HCT116 (cell line): ENCODE measurements around the gene KNDC1. TPM values are rescaled to one million over a fixed set of nuclear protein-coding genes. Genes with fewer than 3 reads are reported as not detected.

Source experiments
- ATAC-seq: fragments of 200-7000 bp; cut with Tn5 transposase; 2 replicates; pipeline ENCODE4 v1.9.1; 2020; ENCODE audit warnings: mild to moderate bottlenecking, moderate library complexity
- BruUV-seq: library from RNA; stranded (reverse); fragments of 400-500 nt; replicated peaks from 2 replicates; lab custom pipeline; 2021; lab: Mats Ljungman, UMichigan
- CTCF ChIA-PET: fragments of 300-600 bp; sonication (Branson Sonifier 250); formaldehyde crosslinking; loops from one replicate; lab custom pipeline; 2021; ENCODE audit warnings: antibody characterized with exemption; lab: Charles Lee
- POLR2A ChIA-PET: fragments of 300-600, 350-600 bp; sonication (Branson Sonifier 250); formaldehyde crosslinking; loops from one replicate; lab custom pipeline; 2021; ENCODE audit warnings: antibody characterized with exemption; lab: Charles Lee
- RAD21 ChIA-PET, 2 experiments: fragments of 300-600 bp; sonication (Branson Sonifier 250); formaldehyde crosslinking; loops; one replicate each; lab custom pipeline; 2023; ENCODE audit warnings: low total read pairs in 2 of 2; ENCODE audit not compliant: uncharacterized antibody in 2 of 2, unreplicated experiment in 2 of 2, low non-redundant PET in 1 of 2; lab: Charles Lee
- DNase-seq: peaks from one replicate; pipeline ENCODE4 v3.0.0-alpha.2; 2010; ENCODE audit warnings: low read depth, low spot score
- H2AFZ ChIP-seq: fragments of 200-600 bp; shearing (Covaris generic), sonication (generic); 2 replicates; pipeline ENCODE4 v1.6.1; 2017; ENCODE audit warnings: low read depth, mixed run types, mixed read lengths, antibody characterized with exemption, low read length; ENCODE audit not compliant: poor library complexity, severe bottlenecking
- H3K27ac ChIP-seq: 2 replicates; pipeline ENCODE4 v1.5.1; 2012; ENCODE audit warnings: low read depth, low read length
- H3K27me3 ChIP-seq: fragments of 200-600 bp; sonication (generic); 2 replicates; pipeline ENCODE4 v1.6.1; 2016; ENCODE audit warnings: mixed run types, low read length, mixed read lengths; ENCODE audit not compliant: insufficient read depth
- H3K36me3 ChIP-seq, 2 experiments: fragments of 200-500 bp in 1 of 2; fragments of 200-600 bp in 1 of 2; sonication (Bioruptor generic) in 1 of 2; sonication (generic) in 1 of 2; 2 replicates each; pipeline versions ENCODE4 v1.5.1 to v1.6.1; 2014 to 2016; ENCODE audit warnings: low read length in 2 of 2, inconsistent platforms in 1 of 2, mixed read lengths in 1 of 2, mixed run types in 1 of 2; ENCODE audit not compliant: insufficient read depth in 2 of 2, control insufficient read depth in 1 of 2
- H3K4me1 ChIP-seq, 2 experiments: fragments of 200-600 bp in 1 of 2; sonication (generic) in 1 of 2; 2 replicates each; pipeline versions ENCODE4 v1.5.1 to v1.6.1; 2012 to 2017; ENCODE audit warnings: low read length in 2 of 2, inconsistent platforms in 1 of 2, mild to moderate bottlenecking in 1 of 2, mixed read lengths in 1 of 2, mixed run types in 1 of 2, moderate library complexity in 1 of 2; ENCODE audit not compliant: insufficient read depth in 2 of 2, control insufficient read depth in 1 of 2
- H3K4me2 ChIP-seq: fragments of 200-600 bp; sonication (generic); 2 replicates; pipeline ENCODE4 v1.6.1; 2017; ENCODE audit warnings: mixed run types, low read length, mixed read lengths
- H3K4me3 ChIP-seq, 2 experiments: fragments of 200-600 bp in 1 of 2; sonication (generic) in 1 of 2; replicated peaks in 1 of 2; 2 replicates each; pipeline ENCODE4 v1.5.1; 2011 to 2016; ENCODE audit warnings: low read length in 2 of 2, control low read depth in 1 of 2, low read depth in 1 of 2, mild to moderate bottlenecking in 1 of 2, mixed read lengths in 1 of 2, mixed run types in 1 of 2
- H3K79me2 ChIP-seq: fragments of 200-600 bp; sonication (generic); 2 replicates; pipeline ENCODE4 v1.6.1; 2017; ENCODE audit warnings: mild to moderate bottlenecking, mixed run types, low read length, moderate library complexity, mixed read lengths; ENCODE audit not compliant: insufficient read depth
- H3K9ac ChIP-seq: fragments of 200-600 bp; sonication (generic); 2 replicates; pipeline ENCODE4 v1.6.1; 2016; ENCODE audit warnings: low read length, mixed read lengths
- H3K9me2 ChIP-seq: fragments of 200-600 bp; sonication (generic), shearing (Covaris generic); 2 replicates; pipeline ENCODE4 v1.6.1; 2017; ENCODE audit warnings: mixed run types, mild to moderate bottlenecking, moderate library complexity; ENCODE audit not compliant: insufficient read depth
- H3K9me3 ChIP-seq, 2 experiments: fragments of 200-500 bp in 1 of 2; fragments of 200-600 bp in 1 of 2; sonication (Bioruptor generic) in 1 of 2; sonication (generic) in 1 of 2; 2 replicates each; pipeline ENCODE4 v1.6.1; 2014 to 2017; ENCODE audit warnings: low read length in 2 of 2, mixed read lengths in 2 of 2, inconsistent platforms in 1 of 2, low read depth in 1 of 2, mild to moderate bottlenecking in 1 of 2, mixed run types in 1 of 2, moderate library complexity in 1 of 2; ENCODE audit not compliant: control insufficient read depth in 1 of 2, insufficient read depth in 1 of 2
- H4K20me1 ChIP-seq: fragments of 200-600 bp; sonication (generic), shearing (Covaris generic); 2 replicates; pipeline ENCODE4 v1.6.1; 2017; ENCODE audit warnings: mixed run types, mild to moderate bottlenecking, moderate library complexity; ENCODE audit not compliant: insufficient read depth
- CBX3 ChIP-seq: IDR thresholded peaks from 2 replicates; pipeline ENCODE4 v1.6.1; 2012; ENCODE audit warnings: low read depth
- EGR1 ChIP-seq: IDR thresholded peaks from 2 replicates; pipeline ENCODE4 v1.6.1; 2012; ENCODE audit warnings: low read depth
- EZH2 ChIP-seq: fragments of 200-600 bp; sonication (generic); IDR thresholded peaks from 2 replicates; pipeline ENCODE4 v1.6.1; 2017; ENCODE audit warnings: antibody characterized with exemption, mixed run types
- EZH2phosphoT487 ChIP-seq: fragments of 200-600 bp; IDR thresholded peaks from 2 replicates; pipeline ENCODE4 v1.6.1; 2018; ENCODE audit warnings: antibody characterized with exemption, borderline replicate concordance
- RAD21 ChIP-seq: IDR thresholded peaks from 2 replicates; pipeline ENCODE4 v1.6.1; 2012; ENCODE audit warnings: low read depth, mild to moderate bottlenecking
- SIN3A ChIP-seq: IDR thresholded peaks from 2 replicates; pipeline ENCODE4 v1.6.1; 2012; ENCODE audit warnings: low read depth
- SP1 ChIP-seq: IDR thresholded peaks from 2 replicates; pipeline ENCODE4 v1.6.1; 2012; ENCODE audit warnings: low read depth
- ZFX ChIP-seq: fragments of 450-650 bp; IDR thresholded peaks from 2 replicates; pipeline ENCODE4 v1.6.1; 2017
- ZNF274 ChIP-seq: fragments of 200-500 bp; sonication (Bioruptor generic); IDR thresholded peaks from 2 replicates; pipeline ENCODE4 v1.6.1; 2014; ENCODE audit warnings: mild to moderate bottlenecking, low read depth, low read length, inconsistent platforms
- intact Hi-C: fragments of 100-400 bp; cut with micrococcal nuclease; formaldehyde crosslinking; loops from 2 replicates; pipeline ENCODE4 v1.10.0; 2022
- total RNA-seq: library from RNA; stranded (reverse); gene quantifications from one replicate; pipeline ENCODE4 v1.2.1, GENCODE V29; 2021; ENCODE audit not compliant: unreplicated experiment
- TF ChIP-seq, protein P1 (sequence below): IDR thresholded peaks from 2 replicates; pipeline ENCODE4 v1.6.1; 2011; ENCODE audit warnings: mild to moderate bottlenecking, low read length, moderate library complexity; ENCODE audit not compliant: insufficient replicate concordance; ENCODE audit errors: extremely low read depth
- TF ChIP-seq, protein P2 (sequence below): IDR thresholded peaks from 2 replicates; pipeline ENCODE4 v1.6.1; 2012

Gene KNDC1
- total RNA-seq, 1 experiment from 2014 or later = 3.6 TPM

DNA sequence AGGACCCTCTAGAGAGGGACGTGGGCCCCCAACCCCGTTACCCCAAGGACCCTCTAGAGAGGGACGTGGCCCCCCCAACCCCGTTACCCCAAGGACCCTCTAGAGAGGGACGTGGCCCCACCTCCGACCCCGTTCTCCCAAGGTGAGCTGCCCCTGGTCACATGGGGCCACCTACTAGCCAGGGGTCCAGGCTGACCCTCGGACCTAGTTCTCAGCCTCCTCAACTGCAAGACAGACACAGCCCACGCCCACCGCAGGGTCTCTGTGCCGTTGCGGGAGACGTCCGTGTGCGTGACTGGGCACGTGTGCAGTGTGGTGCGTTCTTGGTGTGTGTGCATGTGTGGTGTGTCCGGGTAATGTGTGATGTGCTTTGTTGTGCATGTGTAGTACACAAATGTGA is 48.4 kb downstream of the KNDC1 start:
- H3K27ac ChIP-seq = no peak overlapping the region
- H3K79me2 ChIP-seq = no peaks in the 10 kb centered on the region
- intact Hi-C loops = no loop called here
- no peak overlapping the region for H3K9ac ChIP-seq
- H3K9me3 ChIP-seq = no peaks in the 10 kb centered on the region
- ChIA-PET RAD21 (no interaction called here), CTCF (no interaction called here), POLR2A (no interaction called here)
- no peaks in the 10 kb centered on the region for H3K9me2 ChIP-seq
- H3K36me3 ChIP-seq = no peaks in the 10 kb centered on the region
- H4K20me1 ChIP-seq = no peaks in the 10 kb centered on the region
- ATAC-seq (no peak), DNase-seq (no peak)
- no peak overlapping the region for H2AFZ ChIP-seq
- no peaks in the 10 kb centered on the region for H3K27me3 ChIP-seq
- BruUV-seq = no TSS peak
- H3K4me2 ChIP-seq = no peak overlapping the region
- H3K4me1 ChIP-seq = no peaks in the 10 kb centered on the region
- TF ChIP-seq ZNF274 = no peak
- TF ChIP-seq, protein P1, sequence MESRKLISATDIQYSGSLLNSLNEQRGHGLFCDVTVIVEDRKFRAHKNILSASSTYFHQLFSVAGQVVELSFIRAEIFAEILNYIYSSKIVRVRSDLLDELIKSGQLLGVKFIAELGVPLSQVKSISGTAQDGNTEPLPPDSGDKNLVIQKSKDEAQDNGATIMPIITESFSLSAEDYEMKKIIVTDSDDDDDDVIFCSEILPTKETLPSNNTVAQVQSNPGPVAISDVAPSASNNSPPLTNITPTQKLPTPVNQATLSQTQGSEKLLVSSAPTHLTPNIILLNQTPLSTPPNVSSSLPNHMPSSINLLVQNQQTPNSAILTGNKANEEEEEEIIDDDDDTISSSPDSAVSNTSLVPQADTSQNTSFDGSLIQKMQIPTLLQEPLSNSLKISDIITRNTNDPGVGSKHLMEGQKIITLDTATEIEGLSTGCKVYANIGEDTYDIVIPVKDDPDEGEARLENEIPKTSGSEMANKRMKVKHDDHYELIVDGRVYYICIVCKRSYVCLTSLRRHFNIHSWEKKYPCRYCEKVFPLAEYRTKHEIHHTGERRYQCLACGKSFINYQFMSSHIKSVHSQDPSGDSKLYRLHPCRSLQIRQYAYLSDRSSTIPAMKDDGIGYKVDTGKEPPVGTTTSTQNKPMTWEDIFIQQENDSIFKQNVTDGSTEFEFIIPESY = no peak
- TF ChIP-seq SP1 = no peak
- TF ChIP-seq, protein P2, sequence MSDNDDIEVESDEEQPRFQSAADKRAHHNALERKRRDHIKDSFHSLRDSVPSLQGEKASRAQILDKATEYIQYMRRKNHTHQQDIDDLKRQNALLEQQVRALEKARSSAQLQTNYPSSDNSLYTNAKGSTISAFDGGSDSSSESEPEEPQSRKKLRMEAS = no peak
- TF ChIP-seq EGR1 = no peak
- TF ChIP-seq CBX3 = no peak
- TF ChIP-seq EZH2phosphoT487 = no peak
- TF ChIP-seq EZH2 = no peak
- no peak for TF ChIP-seq SIN3A
- no peak overlapping the region for H3K4me3 ChIP-seq

DNA sequence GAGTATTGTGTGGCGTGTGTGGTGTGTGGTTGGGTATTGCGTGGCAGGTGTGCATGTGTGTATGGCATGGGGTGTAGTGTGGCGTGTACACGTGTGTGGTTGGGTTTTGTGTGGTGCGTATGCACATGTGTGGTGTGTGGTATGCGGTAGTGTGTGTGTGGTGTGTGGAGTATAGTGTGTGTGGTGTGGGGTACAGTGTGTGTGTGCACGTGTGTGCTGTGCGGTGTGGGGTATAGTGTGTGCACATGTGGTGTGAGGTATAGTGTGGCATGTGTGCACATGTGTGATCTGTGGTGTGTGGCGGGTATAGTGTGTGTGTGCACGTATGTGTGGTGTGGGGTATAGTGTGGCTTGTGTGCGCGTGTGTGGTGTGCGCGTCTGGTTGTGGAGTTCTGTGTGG is 49.1 kb downstream of the KNDC1 start:
- RAD21 ChIA-PET = no interaction called here
- POLR2A ChIA-PET = no interaction called here

More for the DNA sequence above, 49.1 kb downstream of the KNDC1 start:
- Histone ChIP-seq H3K4me1 (no peaks in the 10 kb centered on the region), H3K36me3 (no peaks in the 10 kb centered on the region), H3K9me2 (no peaks in the 10 kb centered on the region), H3K4me3 (no peak overlapping the region), H3K27ac (no peak overlapping the region), H3K4me2 (no peak overlapping the region), H2AFZ (no peak overlapping the region)
- BruUV-seq = no TSS peak
- no peak for DNase-seq
- intact Hi-C loops = no loop called here
- TF ChIP-seq ZFX (no peak), RAD21 (no peak)
- TF ChIP-seq, all 23 proteins: peak for 0
- CTCF ChIA-PET = no interaction called here
- no peak for ATAC-seq
- Histone ChIP-seq H4K20me1 (no peaks in the 10 kb centered on the region), H3K9me3 (no peaks in the 10 kb centered on the region), H3K79me2 (no peaks in the 10 kb centered on the region), H3K27me3 (no peaks in the 10 kb centered on the region), H3K9ac (no peak overlapping the region)
